Stimulated activated CD4-positive, alpha-beta T cell treated with anti-CD3 and anti-CD28 coated beads, Interleukin-15, amount 100 ng/mL, for 48 hours (primary cell): Measurements from ENCODE around the gene HID1.
A peak's percentile ranks its signal among the peaks of the same experiment; 100 is the strongest.
"Not testable (repeated sequence)": the region's sequence is repeated elsewhere in the genome, so short reads cannot be mapped to it uniquely, and the experiment has no call there.

Experiments
- DNase-seq, 2 donors: peaks; one replicate each; pipeline ENCODE4 v3.0.0-alpha.2; 2020; ENCODE audit warnings: low read depth in 2 of 2

HID1 gene, protein sequence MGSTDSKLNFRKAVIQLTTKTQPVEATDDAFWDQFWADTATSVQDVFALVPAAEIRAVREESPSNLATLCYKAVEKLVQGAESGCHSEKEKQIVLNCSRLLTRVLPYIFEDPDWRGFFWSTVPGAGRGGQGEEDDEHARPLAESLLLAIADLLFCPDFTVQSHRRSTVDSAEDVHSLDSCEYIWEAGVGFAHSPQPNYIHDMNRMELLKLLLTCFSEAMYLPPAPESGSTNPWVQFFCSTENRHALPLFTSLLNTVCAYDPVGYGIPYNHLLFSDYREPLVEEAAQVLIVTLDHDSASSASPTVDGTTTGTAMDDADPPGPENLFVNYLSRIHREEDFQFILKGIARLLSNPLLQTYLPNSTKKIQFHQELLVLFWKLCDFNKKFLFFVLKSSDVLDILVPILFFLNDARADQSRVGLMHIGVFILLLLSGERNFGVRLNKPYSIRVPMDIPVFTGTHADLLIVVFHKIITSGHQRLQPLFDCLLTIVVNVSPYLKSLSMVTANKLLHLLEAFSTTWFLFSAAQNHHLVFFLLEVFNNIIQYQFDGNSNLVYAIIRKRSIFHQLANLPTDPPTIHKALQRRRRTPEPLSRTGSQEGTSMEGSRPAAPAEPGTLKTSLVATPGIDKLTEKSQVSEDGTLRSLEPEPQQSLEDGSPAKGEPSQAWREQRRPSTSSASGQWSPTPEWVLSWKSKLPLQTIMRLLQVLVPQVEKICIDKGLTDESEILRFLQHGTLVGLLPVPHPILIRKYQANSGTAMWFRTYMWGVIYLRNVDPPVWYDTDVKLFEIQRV

DNA sequence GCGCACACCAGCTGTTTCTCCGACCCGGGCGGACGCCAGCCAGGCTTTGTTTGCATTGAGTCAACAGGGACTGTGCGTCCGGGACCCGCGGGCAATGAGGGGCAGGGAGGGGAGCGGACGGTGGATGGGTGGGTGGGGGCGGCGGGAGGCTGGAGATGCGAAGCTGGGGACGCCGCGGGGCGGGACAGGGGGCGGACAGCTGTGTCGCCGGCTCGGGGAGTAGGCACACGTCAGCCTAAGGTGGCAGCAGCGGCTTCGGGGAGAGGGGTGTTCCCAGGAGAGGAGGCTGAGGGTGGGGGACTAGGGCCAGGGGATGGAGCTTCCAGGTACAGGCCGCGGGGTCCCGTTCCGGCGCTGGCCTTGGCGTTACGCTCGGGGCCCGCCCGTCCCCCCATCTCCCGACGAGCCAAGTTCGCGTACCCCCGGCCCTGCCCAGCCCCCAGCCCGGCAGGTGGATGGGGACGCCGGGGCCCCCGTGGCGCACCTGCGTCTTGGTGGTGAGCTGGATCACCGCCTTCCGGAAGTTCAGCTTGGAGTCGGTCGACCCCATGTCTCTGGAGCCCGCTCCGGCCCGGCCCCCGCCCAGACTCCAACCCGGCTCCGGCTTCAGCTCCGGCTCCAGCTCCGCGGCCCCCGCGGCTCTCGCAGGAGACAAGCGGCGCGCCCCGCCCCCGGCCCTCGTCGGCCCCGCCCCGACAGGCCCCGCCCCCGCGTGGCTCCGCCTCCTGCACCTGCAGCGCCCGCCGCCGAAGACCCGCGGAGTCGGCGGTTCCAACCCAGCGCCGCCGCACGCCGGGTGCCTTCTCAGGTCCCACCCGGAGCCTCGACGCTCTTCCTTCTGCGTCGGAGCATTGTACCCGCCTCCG, at the start of gene HID1:
Gene HID1 (minus strand): TSS at position 653 of the 866 bp plus-strand sequence. CDS start 103 bp downstream, at position 550.
- DNase-seq, result peak; percentile 43 to 69

DNA sequence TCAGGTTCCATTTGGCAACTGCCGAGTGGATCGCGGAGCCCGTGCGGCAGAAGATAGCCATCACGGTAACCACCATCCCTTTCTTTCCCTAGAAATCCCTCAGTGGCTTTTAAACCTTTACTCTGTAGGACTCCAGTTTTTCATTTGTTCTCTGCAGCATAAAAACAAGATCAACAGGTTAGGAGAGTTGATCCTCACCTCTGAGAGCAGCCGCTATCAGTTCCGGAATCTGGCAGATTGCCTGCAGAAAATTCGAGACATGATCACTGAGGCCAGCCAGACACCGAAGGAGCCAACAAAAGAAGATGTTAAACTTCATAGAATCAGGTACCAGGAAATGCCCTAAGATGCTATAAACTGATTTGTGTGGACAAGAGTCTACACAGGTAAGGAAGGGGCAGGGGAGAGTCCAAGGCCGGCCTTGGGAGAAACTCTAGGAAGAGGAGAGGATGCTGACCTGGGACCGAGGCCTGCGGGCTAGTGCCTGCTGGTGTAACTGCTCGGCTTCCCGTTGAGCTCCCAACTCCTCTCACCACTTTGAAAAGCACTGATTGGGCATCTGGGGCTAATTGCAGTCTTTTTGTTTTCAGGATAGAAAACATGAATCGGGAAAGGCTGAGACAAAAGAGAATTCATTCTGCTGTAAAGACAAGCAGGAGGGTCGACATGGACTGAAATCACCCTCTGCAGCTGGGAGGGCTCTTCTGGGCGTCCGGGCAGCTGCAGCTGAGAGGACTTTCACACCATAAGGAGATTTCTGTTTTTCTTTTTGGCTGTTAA, 48.0 kb upstream of the HID1 start:
- DNase-seq, result no peak

DNA sequence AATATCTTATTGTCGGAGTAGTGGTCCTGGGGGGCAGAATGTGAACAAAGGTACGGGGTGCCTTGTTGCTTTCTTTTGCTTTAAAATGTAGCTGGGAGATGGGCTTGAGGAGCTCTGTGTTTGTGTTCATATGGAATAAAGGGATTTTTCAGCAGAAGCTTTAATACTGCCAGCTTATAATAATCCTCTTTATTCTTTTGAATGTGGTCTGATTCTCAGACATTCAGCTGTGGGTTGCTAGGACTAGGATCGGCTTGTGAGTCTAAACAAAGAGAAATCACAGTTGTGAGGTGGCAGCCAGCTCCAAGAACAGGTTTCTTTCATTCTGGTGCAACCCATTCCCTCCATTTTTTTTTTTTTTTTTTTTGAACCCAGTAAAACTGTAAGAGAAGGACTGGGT, 47.2 kb upstream of the HID1 start:
- no peak for DNase-seq

DNA sequence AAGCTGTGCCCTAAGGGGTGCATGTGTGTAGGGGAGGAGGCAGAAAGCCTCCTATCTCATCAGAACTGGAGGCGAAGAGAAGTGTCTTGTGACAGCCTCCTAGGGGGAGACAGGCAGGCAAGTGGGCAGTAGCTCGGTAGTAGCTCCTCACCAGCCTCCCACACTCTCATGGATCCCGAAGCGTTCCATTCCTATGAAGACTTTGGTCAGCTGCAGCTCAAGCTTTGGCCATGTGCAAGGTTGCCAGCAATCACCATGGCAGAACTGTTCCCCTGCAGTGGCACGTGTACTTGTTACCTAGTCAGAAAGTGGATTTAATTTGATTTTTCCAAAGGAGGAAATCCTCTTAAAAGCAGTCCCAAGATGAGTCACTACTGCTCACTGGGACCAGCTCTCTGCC, 46.6 kb upstream of the HID1 start:
- no peak for DNase-seq

DNA sequence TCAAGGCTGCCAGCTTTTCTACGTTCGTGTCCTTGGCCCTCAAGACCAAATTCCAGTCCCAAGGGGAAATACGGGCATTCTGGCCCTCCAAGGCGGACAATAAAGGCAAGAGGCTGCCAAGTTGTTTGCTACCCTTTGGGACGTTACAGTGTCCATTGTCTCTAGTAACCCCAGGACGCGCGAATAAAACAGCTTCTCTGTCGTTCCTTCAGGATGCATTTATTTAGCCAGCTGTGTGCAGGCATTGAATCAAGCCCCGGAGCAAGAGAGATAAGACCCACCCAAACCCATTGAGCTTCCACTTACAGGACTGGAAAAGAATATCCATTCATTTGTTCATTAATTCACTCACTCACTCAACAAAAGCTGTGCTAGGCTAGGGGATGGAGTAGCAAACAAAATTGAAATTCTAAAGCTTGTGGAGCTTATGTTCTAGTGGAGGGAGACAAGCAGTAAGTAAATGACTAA, 40.6 kb upstream of the HID1 start:
- no peak for DNase-seq

DNA sequence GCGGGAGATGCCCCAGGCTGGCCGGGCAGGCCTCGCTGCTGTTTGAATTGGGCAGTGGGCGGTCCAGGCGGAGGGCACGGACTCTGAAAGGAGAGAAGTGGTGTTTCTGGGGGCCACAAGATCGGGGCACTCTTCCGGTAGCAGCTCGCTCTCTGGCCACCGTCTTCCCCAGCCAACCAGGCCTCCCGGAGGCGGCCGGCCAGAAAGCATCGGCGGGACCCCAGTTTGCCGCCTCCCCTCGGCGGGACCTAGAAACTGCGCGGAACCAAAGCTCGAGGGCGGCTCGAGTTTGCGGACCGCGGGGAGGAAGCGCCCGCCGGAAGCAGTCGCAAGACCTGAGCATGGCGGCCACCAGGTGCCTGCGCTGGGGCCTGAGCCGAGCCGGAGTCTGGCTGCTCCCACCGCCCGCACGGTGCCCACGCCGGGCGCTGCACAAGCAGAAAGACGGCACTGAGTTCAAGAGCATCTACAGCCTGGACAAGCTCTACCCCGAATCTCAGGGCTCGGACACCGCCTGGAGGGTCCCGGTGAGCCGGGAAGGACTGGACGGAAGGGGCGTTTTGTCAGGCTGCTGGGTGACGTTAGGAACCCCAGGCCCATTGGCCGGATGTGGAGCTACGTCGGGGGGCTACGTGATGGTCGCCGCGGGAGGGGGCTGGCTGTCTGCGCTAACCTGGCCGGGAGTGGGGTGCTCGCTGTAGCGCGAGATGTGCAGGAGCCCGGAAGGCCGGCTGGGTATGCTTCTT, 40.0 kb upstream of the HID1 start, which contains the start of gene MRPL58:
Gene MRPL58 (plus strand): TSS at position 325 of the 746 bp plus-strand sequence. CDS start 17 bp downstream, at position 342.
- peak; percentile 70 to 80 for DNase-seq

DNA sequence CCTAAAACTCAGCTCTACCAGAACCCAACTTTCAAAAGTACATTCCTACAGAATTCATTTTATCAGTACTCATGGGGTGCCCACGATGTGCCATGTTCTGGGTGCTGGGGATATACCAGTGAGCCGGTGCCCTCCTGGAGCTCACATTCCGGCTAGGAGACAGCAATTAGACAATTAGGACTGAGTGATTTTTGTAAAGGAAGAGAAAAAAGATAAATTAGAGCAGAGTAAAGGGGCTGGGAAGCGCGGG, 39.5 kb upstream of the HID1 start:
- DNase-seq, result no peak

DNA sequence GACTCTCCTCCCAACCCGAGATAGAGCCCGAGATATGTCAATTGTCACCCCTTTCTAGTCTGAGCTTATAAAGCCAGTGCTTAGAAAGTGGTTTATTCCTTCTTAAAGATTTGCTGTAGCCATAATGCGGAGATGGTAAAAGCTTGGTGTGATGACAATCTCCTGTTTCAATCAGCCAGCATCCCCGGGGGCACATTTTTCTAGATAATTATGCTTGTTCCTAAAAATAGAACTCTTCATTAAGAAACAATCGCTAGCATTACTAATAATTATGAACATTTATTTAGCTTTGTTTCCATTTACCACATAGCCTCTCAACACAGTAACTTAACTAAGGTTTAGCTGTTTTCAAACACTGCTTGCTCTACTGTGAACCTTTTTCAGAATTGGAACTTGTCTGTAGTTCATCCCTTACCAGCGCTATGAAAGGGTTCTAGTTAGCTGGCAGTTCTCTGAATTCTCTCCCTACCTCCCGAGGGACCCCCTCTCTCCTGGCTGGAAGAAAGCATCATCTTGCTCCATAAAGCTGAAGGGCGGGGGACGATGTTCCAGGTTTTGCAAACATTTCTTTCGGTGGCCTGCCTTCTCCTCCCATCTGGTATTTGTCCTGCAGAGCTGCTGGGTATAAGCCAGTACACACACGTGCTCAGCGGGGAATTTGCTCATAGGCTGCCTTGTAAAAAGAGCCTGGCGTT, 39.0 kb upstream of the HID1 start:
- no peak for DNase-seq

DNA sequence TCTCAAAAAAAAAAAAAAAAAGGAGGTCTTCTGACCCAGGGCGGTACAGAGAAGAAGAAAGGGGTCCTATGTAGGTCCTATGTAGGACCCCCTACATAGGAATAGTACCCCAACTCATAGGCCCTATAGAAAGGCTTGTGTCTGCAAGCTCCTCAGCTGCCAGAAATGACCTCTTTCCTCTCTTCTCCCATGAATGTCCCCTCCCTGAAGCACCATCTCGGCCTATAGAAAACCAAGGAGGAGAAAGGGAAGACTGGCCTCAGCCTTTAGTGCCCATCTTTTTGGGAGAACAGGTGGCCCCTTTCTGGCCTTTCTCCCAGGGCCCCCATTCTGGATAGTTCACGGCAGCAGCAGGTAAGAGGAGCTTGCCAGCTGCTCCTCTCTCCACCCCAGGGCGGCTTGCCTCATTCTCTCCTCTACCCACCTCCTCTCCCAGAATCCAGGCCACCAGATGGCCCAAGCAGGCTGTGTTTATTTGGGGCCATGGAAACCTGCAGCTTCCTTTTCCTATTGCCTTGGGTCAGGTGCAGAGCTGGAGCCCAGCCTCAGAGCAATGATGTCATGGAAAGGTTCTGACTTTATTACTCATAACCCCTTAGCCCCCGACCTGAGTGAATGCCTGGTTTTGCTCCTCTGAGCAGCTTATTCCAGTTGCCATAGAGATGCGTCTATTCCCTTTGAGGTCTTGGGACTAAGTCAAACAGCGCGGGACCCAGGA, 38.3 kb upstream of the HID1 start:
- no peak for DNase-seq

DNA sequence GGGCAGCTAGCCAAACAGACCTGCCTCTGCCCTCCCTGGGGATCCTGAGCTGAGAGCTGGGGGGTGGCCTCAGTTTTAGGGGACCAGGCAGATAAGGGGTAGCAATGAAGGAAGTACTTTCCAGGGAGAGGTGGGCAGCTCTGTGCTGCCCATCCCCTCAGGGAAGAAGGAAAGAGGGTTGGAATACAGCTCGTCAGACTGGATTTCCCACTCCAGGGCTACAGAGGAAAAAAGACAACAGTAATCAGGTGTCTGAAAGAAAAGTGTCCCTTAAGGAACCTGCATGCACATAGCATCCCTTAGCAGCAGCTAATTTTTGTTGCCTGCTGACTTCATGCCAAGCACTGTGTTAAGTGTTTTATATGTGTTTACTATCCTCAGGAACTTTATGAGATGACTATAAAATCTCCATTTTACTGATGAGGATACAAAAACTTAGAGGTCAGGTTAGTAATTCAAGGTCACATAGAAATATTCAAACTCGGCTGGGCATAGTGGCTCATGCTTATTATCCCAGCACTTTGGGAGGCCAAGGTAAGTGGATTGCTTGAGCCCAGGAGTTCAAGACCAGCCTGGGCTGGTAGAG, 36.7 kb upstream of the HID1 start:
- DNase-seq, result no peak

DNA sequence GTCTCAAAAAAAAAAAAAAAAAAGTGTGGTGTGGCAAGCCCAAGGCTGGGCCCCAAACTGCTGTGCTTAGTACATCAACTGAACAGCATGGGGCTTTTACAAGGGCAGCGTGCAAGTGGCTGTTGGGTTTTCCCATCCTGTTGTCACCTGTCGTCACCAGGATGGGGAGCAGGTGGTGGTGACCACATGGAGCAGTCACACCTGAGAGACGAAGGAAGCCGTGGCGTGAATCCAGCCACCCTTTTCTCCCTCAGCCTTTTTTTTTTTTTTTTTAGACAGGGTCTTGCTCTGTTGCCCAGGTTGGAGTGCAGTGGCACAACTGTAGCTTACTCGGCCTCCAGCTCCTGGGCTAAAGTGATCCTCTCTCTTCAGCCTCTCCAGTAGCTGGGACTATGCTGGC, 35.8 kb upstream of the HID1 start:
- DNase-seq, result no peak

DNA sequence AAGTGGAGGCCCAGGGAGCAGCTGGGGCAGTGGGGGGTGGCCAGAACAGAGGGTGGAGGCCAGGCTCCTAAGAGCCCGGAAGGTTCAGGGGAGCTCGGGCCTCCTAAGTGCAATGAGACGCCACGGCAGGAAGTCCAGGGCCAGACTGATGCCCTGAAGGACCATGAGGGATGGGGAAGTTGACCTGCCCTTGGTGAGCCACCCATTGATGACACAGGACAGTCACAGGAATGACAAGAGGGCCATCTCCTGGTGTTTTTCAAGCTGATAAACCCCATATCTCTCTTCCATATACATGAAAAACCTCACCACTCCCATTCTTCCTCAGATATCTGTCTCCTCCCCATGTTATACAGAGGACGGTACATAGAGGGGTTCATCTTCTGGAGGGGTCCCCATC, 34.1 kb upstream of the HID1 start:
- no peak for DNase-seq

DNA sequence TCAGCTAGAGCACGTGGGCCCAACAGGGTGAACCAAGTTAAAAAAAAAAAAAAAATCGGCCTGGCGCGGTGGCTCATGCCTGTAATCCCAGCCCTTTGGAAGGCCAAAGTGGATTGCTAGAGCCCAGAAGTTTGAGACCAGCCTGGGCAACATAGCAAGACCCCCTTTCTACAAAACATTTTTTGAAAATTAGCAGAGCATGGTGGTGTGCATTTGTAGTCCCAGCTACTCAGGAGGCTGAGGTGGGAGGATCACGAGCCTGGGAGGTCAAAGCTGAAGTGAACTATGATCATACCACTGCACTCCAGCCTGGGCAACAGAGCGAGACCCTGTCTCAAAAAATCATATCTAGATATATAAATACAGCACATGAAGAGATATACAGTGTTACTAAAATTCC, 33.5 kb upstream of the HID1 start:
- DNase-seq, result not testable (repeated sequence)

DNA sequence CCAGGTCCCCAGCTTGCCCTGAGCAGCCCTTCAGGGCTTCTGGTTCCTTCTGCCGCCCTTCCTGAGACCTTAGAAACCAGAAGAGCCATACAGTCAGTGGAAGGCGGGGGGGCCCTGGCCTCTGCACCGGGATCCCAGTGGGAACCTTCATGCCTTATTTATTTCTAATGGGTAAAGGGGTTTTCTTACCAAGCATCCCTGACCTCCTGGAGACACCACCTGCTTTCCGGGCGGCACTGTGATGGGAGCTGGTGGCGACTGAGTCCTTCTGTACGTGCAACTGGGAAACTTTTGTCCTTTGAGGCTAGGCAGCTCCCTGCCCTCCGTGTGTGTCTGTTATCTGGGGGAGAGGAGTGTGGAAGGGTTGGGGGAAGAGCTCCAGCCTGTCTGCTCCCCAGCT, 32.7 kb upstream of the HID1 start:
- no peak for DNase-seq

DNA sequence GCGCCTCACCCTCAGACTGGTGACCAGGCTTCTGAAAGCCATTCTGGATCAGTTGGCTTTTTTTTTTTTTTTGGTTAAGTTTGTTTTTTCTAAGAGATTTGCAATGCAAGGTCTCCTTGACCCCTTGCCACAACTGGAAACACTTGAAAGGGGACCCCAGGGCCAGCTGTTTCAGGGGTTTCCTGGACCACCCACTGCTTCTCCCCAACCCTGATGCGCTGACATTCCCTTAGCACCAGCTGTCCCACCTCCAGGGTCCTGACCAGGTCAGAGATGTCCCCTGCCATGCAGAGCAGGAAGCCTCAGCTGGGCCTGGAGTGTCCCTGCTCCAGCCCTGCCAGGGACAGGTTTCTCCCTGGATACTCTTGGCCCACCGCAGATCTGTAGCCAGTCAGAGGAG, 31.8 kb upstream of the HID1 start:
- DNase-seq, result no peak

DNA sequence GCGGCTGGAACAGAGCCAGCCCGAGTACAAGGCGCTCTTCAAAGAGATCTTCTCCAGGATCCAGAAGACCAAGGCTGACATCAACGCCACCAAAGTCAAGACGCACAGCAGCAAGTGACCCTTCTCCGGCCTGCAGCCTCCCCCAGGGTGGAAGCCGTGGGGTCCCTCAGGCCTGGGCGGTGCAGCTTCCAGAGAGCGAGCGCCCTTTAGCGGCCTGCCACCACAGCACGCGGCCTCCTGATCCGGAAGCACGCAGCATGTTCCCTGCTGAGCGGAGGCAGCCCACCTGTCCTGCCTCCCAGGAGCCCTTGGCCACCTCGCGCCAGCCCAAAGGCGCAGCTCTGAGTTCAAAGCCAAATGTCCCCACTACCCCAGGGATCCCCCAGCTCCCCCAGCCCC, 31.4 kb upstream of the HID1 start:
- DNase-seq, result no peak

DNA sequence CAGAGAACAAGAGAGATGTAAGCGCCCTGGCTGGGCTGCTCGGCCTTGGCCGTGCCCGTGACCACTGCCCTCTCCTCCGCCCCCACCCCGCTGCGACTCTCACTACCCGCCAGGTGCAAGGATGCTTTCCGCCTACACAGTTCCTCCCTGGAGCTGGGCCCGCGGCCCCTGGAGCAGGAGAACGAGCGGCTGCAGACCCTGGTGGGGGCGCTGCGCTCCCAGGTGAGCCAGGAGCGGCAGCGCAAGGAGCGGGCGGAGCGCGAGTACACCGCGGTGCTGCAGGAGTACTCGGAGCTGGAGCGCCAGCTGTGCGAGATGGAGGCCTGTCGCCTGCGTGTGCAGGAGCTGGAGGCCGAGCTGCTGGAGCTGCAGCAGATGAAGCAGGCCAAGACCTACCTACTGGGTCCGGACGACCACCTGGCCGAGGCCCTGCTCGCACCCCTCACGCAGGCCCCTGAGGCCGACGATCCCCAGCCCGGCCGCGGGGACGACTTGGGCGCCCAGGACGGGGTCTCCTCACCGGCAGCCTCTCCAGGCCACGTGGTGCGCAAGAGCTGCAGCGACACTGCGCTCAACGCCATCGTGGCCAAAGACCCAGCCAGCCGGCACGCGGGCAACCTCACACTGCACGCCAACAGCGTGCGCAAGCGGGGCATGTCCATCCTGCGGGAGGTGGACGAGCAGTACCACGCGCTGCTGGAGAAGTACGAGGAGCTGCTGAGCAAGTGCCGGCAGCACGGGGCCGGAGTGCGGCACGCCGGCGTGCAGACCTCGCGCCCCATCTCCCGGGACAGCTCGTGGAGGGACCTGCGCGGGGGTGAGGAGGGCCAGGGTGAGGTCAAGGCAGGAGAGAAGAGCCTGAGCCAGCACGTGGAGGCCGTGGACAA, 30.8 kb upstream of the HID1 start:
- DNase-seq, result no peak
